ENCODE data around the gene C1QTNF3.
"Not testable (repeated sequence)": the region's sequence is repeated elsewhere in the genome, so short reads cannot be mapped to it uniquely, and the experiment has no call there.

Gene C1QTNF3

GRCh38 chr5:34051374-34051980 is 8.5 kb upstream of the C1QTNF3 start:
- no peak for DNase-seq (ENCODE audit: low read depth)

GRCh38 chr5:34047774-34048572 is 5.0 kb upstream of the C1QTNF3 start:
- no peak for DNase-seq (ENCODE audit: low read depth)

DNA sequence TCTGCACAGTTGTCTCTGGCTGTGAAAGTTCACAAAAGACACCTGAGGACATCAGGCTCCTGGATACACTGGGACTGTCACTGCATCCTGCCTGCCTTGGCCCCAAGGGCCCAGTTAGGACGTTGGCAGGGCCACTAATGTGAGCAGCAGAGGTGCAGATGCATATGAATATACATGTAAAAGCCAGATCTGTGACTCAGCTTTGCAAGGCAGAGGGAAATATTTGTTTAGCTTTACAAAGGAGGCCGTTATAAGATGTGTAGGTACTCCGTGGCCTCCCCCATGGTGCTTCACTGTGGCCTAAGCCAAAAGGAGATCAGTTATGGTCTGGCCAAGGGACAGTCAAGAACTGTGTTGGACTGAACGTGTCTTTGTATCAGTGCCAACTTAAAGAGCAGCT is 4.1 kb upstream of the C1QTNF3 start:
- no peak for DNase-seq (ENCODE audit: low read depth)

DNA sequence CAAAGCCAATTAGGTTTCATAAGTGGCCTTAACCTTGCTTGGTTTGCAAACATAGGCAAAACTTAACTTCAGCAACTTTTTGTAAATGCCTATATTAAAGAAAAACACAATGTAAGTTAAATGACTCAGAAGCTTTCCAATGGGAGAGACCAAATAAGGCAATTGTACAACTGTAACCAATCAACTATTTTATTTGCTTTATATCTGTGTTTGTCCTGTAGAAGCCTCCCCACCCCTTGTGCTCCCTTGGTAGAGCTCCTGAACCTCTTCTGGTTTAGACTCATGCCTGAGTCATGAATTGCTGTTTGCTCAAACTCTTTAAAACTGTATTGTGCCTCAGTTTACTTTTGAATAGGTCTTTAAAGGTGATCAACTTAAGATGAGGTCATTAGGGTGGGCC is 3.0 kb upstream of the C1QTNF3 start:
- DNase-seq (ENCODE audit: low read depth): no peak

- no peak for DNase-seq (ENCODE audit: low read depth)
Observed at GRCh38 chr5:34045023-34045422, 2.0 kb upstream of the C1QTNF3 start.

GRCh38 chr5:34042321-34042720 is 692 bp downstream of the C1QTNF3 start:
- DNase-seq (ENCODE audit: low read depth): no peak

- no peak for DNase-seq (ENCODE audit: low read depth)
Observed at GRCh38 chr5:34041247-34041972, 1.6 kb downstream of the C1QTNF3 start.

- DNase-seq (ENCODE audit: low read depth): no peak
Observed at GRCh38 chr5:34040472-34040871, 2.5 kb downstream of the C1QTNF3 start.

- no peak for DNase-seq (ENCODE audit: low read depth)
Observed at GRCh38 chr5:34039398-34040157, 3.4 kb downstream of the C1QTNF3 start.

- DNase-seq (ENCODE audit: low read depth): no peak
Observed at GRCh38 chr5:34038838-34039237, 4.2 kb downstream of the C1QTNF3 start.

- no peak for DNase-seq (ENCODE audit: low read depth)
Observed at GRCh38 chr5:34038390-34038789, 4.6 kb downstream of the C1QTNF3 start.

- no peak for DNase-seq (ENCODE audit: low read depth)
Observed at GRCh38 chr5:34037726-34038125, 5.3 kb downstream of the C1QTNF3 start.

DNA sequence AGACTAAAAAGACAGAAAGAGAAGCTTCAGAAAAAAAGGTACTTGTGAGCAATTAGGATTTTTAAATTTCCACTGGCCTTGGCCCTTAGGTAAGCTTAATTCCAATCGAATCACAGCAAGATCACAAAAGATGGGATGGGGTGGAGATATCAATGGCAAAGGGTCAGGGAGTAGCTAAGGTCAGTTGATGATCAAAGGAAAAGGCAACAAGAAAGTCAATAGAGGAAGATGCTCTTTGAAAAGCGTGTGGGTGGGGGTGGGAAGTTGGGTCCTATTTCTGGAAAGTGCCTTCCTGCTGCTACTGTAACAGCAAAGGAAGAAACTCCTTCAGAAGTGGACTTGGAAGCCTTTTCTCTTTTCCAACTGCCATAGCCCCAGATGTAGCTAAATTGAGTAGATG is 7.3 kb downstream of the C1QTNF3 start:
- no peak for DNase-seq (ENCODE audit: low read depth)

GRCh38 chr5:34034534-34035327 is 8.3 kb downstream of the C1QTNF3 start:
- no peak for DNase-seq (ENCODE audit: low read depth)

DNA sequence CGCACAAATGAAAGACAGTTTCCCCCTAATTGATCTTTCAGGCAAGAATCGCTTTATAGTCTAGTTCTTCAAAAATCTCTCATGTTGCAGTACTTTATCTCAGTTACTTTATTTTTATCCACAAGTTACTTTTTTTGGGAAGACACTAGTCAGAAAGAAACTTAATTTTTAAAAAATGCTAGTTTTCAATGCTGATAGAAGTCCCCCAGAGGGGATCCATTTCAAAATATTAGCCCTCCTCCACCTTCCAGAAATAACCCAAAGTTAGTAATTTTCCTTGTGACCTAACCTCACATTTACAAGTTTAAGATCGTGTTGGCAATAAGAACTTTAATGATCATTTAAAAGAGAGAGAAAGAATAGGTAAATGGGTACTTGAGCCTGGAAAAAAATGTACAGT is 11.0 kb downstream of the C1QTNF3 start:
- no peak for DNase-seq (ENCODE audit: low read depth)

DNA sequence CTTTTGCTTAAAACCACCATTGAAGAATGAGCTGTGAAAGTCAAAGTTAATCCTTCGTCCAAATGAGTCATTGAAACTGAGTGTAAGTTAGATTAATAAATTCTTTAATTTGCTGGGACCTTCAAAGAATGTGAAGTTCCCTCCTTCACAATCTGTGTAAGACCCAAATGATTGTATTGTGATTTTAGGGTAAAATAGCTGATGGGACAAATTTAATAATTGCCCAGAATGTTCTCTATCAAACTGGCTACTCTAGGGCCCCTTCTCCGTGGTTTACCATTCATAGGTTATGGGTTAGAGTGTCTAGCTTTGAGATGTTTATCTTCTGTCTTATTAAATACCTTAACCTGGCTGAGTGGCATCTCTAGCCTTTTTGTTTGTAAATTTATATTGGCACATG is 11.9 kb downstream of the C1QTNF3 start:
- no peak for DNase-seq (ENCODE audit: low read depth)

DNA sequence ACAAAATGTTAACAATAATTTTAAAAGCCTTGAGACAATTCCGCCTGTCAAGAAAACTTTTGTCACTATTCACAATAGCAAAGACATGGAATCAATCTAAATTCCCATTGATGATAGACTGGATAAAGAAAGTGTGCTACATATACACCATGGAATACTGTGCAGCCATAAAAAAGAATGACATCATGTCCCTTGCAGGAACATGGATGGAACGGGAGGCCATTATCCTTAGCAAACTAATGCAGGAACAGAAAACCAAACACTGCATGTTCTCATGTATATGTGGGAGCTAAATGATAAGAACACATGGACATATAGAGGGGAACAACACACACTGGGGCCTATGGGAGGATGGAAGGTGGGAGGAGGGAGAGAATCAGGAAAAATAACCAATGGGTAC is 12.4 kb downstream of the C1QTNF3 start:
- not testable (repeated sequence) for DNase-seq (ENCODE audit: low read depth)

DNA sequence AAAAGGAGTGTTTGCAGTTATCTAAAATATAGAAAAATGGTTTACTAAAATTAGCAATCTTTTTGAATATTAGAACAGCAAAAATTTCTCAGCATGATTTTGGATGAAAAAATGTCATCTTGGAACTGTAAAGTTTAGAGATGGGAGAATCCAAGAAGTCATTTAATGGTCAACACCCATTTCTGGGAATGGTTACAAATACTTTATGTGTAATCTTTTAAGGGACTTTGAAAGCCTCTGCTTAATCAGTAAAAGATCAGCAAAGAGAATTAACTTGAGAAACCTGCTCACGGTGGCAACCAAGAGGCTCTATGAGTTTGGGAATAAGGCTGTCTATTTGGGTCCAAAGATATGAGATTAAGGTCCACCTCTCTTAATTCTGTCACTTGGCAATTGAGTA is 13.0 kb downstream of the C1QTNF3 start:
- no peak for DNase-seq (ENCODE audit: low read depth)

- DNase-seq (ENCODE audit: low read depth): no peak
Observed at GRCh38 chr5:34028349-34028748, 14.7 kb downstream of the C1QTNF3 start.

DNA sequence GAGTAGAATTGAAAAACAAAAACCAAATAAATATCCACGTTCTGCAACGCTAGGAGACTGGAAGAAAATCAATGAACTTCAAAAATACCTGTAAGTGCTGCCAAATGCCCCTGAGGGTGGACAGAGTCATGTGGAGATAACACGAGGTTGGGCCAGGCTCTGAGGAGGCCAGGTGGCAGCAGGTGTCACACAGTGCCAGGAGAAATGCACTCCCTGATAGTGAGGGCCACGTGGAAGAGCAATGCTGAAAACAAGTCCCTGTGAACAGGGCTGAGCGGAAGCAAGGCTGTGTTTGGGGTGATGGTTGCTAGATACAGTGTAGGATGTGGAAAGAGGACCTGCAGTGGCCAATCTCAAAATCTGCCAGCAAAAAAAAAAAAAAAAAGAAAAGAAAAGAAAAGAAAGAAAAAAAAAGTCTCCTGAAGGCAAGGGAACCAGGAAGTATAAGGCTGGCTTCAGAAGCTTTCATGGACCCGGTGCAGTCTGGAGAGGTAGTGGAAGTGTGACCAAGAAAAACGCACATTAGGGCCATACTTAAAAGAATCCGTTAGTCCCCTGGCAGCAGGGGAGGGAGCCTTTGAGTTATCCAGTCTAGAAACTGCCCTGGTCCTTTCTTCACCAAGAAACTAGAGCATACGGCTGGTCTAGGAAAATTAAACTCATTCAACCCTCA is 16.8 kb downstream of the C1QTNF3 start:
- DNase-seq (ENCODE audit: low read depth): no peak

GRCh38 chr5:34022121-34022705 is 20.8 kb downstream of the C1QTNF3 start:
- no peak for DNase-seq (ENCODE audit: low read depth)

Measured in activated T-helper 1 cell treated with Interleukin-2 at 50 U/mL for 16 hours (primary cell).